GM23248 (cell line): Measurements from ENCODE around the gene C4BPA.

Experiments used
- EZH2 ChIP-seq: fragments of 200-600 bp; sonication (generic); IDR thresholded peaks from 2 replicates; pipeline ENCODE4 v1.6.1; 2018; ENCODE audit warnings: antibody characterized with exemption, mild to moderate bottlenecking; ENCODE audit not compliant: insufficient read depth, poor library complexity, severe bottlenecking
- EZH2phosphoT487 ChIP-seq: fragments of 200-600 bp; sonication (generic); IDR thresholded peaks from 2 replicates; pipeline ENCODE4 v1.6.1; 2018; ENCODE audit warnings: antibody characterized with exemption, moderate library complexity, mild to moderate bottlenecking, low read depth; ENCODE audit not compliant: insufficient read depth

DNA sequence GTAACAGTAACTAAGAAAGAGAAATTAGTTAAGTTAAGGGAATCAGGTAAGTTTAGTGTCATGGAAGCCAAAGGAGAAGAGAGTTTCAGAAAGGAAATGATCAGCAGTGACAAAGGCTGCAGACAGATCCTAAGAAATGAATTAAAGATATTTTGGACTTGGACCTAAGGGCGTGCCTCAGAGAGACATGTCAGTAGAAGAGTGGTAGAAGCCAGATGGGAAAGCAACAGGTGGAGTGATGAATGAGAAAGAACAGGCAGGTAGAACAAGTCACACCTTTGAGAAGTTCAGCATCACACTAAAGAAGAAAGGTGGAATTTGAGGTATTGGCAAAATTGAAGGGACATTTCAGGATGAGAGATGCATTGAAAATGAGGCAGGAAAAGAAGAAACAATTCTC, 1.4 kb upstream of the C4BPA start:
- no peak for TF ChIP-seq EZH2
- no peak for TF ChIP-seq EZH2phosphoT487
